HG02678 (cell line): ENCODE data around the gene RPS27L.
"Not testable (repeated sequence)": the region's sequence is repeated elsewhere in the genome, so short reads cannot be mapped to it uniquely, and the experiment has no call there.

Experiments
- ATAC-seq: cut with Tn5 transposase; IDR thresholded peaks from one replicate; pipeline ENCODE4 v1.9.1; 2021; ENCODE audit warnings: mild to moderate bottlenecking, moderate library complexity; ENCODE audit not compliant: unreplicated experiment

Gene RPS27L

GRCh38 chr15:63145426-63145825 lies 11.9 kb downstream of the RPS27L start:
- ATAC-seq = no peak

- ATAC-seq = no peak
Measured at GRCh38 chr15:63140936-63141335, 16.3 kb downstream of the RPS27L start.

DNA sequence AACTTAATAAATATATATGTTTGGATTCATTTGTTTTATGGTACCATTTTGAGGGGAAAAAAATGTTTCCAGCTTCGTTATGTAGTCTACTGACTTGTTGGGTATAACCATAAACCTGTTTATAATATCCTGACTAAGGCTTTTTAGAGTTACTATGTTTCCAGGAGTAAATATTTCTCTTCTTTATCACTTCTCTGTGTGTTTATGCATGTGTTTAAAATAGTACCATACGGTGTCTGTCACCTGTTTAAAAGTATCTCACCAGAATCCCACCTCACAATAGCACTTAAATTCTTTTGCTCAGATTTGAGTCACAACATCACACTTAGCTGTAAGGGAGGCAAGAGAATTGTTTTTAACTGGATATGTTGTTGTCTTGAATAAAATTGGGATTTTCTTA lies 20.5 kb downstream of the RPS27L start:
- ATAC-seq = no peak

GRCh38 chr15:63135804-63136203 lies 21.5 kb downstream of the RPS27L start:
- ATAC-seq = no peak

GRCh38 chr15:63135281-63135680 lies 22.0 kb downstream of the RPS27L start:
- ATAC-seq = no peak

- ATAC-seq = no peak
Measured at GRCh38 chr15:63134245-63134985, 22.9 kb downstream of the RPS27L start.

DNA sequence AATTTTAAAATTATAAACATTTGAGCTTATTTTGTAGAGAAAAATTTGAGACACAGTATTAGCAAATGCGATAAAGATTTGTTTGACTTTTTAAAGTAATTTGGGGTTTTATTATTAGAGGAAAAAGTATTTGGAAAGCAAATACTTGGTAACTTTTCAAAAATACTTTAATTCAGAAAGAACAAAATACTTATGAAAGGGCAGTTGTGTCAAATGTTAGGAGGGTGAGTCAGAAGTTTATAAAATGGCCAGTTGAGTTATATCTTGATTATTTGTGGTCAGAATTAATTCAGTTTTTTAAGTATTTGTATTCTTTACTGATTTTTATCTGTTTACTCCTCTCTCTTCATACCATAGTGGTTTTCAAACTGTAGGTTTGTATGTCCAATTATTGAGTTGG lies 23.5 kb downstream of the RPS27L start:
- ATAC-seq = no peak

GRCh38 chr15:63126726-63127125 lies 30.6 kb downstream of the RPS27L start:
- ATAC-seq = no peak

- no peak for ATAC-seq
Measured at GRCh38 chr15:63124506-63124905, 32.8 kb downstream of the RPS27L start.

GRCh38 chr15:63122002-63122875 lies 35.0 kb downstream of the RPS27L start:
- ATAC-seq = peak; percentile 87

- peak; percentile 75 for ATAC-seq
Measured at GRCh38 chr15:63121382-63122001, 35.8 kb downstream of the RPS27L start, which contains the start of gene LACTB. Gene LACTB (plus strand): TSS chr15:63121861. CDS start chr15:63121872, 11 bp downstream.

DNA sequence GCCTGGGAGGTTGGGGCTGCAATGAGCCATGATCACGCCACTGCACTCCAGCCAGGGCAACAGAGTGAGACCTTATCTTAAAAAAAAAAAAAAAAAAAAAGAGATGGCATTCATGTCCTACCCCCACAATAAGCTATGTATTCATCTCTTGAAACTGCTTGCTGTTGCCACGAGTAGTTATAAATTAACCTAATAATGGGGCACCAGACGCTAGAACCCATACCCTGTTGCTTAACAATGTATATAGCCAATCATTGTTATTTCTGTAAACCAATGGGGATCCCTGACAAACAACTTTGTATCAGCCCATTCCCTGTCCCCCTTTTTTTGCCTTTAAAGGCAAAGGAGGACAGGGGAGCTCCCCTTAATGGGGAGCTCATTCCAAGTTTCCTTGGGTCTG lies 38.4 kb downstream of the RPS27L start:
- no peak for ATAC-seq

DNA sequence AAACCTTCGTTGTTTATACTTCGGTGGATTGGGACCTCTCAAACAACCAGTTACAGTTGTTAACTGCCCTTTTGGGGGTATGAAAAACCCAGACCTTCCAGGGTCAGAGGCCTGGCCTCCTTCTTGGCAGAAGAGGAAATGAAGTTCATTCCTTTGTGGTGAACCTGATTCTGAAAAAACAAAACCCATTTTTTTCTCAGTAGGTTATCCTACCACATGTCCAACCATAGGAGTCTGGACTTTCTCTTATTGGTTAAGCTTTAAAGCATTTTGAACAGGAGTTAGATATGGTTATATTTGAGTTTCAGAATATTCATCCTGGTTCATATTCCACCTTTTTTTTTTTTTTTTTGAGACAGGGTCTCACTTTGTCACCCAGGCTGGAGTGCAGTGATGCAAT lies 42.8 kb downstream of the RPS27L start:
- no peak for ATAC-seq

DNA sequence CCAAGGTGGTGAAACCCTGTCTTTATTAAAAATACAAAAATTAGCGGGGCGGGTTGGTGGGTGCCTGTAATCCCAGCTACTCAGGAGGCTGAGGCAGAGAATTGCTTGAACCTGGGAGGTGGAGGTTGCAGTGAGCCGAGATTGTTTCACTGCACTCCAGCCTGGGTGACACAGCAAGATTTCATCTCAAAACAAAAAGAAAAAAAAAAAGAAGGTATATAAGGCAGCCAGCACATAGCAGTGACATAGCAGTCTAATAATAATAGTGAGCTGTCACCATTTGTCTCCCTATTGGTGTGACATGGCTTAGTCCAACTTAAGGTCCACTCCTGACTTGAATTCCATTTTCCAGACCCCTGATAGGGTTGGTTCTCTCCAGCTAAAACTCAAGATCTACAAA lies 44.4 kb downstream of the RPS27L start:
- ATAC-seq = no peak

DNA sequence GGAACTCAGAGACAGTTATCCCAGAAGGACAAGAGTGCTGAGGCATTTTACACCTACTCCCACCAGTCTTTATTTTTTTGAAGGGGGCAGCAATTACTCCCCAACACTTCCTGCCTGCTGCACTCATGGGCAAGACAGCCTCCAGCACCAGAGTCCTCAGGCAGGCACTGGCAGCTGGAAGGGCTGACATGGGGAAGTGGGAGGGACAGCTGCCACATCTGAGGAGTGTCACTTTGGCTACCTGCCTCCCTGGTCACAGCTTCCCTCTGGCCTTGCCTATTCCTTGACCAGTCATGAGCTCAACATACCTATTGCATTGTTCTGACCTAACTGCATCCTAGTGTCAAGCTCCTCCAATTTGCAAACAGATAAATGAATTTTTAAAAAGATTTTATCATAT lies 45.8 kb downstream of the RPS27L start:
- no peak for ATAC-seq

DNA sequence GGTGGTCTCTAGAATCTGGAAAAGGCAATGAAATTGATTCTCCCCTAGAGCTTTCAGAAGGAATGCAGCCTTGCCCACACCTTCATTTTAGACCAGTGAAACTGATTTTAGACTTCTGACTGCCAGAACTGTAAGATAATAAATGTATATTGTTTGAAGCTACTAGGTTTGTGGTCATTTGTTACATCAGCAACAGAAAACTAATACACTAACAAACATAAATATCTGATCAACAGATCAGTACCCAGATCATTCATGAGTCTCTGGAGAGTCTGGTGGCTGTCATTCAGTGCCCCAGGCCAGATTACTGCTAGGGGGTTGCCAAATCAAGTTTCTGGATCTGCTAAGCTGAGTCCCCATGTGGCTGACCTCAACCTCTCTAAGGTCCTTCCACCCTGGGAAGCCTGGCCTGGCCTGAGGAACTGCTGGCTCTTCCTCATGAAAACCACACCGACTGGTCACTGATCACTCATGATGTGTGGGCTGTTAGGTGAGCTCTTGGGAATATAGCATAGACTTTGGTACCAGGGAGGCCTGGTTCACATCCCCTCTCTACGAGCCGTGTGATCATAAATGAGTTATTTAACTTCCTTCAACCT lies 46.8 kb downstream of the RPS27L start:
- no peak for ATAC-seq

GRCh38 chr15:63109920-63110319 lies 47.4 kb downstream of the RPS27L start:
- ATAC-seq = no peak

DNA sequence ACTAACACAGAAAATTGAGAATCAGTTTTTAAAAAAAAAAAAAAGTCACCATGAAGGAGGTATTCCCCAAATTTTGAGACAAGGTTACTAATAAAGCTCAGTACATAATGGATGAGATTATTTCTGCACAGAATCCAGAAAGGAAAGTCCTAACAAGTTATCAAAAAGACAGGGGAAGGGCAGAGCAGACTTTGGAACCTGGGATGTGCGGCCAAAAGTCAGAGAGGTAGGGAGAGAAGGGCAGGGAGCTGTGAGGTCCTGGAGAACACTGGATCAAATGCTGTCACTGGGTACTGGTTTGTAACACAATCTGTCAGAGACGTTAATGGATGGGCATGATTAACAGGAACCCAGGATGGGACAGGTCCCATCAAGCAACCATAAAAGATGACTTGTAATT lies 47.8 kb downstream of the RPS27L start:
- no peak for ATAC-seq

- ATAC-seq = no peak
Measured at GRCh38 chr15:63107895-63108546, 49.3 kb downstream of the RPS27L start.

- ATAC-seq = not testable (repeated sequence)
Measured at GRCh38 chr15:63105354-63105753, 51.9 kb downstream of the RPS27L start.

DNA sequence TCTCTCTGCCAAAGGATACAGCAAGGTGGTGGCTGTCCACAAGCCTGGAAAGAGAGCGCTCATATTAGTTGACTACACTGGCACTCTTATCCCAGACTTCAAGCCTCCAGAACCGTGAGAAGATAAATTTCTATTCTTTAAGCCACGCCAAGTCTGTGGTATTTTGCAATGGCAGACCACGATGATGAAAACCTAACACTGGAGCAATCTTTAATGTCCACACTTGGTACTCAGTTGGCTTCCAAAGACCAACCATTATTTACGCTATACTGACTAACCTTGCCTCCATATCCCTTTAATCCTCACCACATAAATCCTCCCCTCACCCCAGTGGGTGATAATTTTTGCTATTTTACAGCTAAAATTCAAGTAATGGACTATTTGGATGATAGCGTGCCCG lies 52.5 kb downstream of the RPS27L start:
- ATAC-seq = no peak
